ENCODE results near the gene DYNC1LI2.

The DYNC1LI2 gene

DNA sequence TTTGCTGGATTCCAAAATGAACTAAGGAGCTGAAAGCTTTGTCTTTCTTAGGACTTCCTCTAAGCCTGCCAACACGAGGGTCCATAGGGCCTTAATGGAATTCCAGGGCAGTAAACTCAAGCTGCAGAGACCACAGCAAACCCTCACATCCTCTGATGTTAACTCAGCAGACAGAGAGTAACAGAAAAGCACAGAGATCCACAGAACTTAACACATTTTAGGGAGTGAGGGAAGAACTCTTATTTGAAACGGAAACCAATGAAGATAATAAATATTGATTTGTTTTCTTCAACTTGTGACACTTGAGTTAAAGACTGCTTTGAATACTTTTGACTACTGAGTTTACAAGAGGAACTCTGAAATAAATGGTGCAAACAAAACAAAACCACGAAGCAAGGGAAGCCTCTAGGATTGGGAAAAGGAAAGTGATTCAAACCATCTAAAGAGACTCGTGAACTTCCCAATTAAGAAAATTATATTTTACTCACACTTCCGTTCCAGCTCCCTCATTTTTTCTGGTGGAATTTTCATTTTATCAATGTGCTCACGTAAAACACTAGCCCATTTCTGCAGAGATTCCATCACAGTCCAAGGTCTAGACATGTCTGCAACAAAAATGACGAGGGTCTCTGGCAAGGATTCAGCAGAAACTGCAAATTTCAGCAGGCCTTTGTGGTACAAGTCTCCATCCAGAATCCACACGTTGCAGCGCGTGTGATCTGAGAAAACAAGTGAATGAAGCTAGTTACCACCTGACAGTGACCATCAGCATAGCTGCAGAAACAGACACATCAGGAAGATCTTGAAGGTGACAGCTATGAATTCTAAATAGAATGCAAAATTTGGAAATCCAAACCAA lies 9.2 kb downstream of the DYNC1LI2 start:
- TF ChIP-seq, protein P1, sequence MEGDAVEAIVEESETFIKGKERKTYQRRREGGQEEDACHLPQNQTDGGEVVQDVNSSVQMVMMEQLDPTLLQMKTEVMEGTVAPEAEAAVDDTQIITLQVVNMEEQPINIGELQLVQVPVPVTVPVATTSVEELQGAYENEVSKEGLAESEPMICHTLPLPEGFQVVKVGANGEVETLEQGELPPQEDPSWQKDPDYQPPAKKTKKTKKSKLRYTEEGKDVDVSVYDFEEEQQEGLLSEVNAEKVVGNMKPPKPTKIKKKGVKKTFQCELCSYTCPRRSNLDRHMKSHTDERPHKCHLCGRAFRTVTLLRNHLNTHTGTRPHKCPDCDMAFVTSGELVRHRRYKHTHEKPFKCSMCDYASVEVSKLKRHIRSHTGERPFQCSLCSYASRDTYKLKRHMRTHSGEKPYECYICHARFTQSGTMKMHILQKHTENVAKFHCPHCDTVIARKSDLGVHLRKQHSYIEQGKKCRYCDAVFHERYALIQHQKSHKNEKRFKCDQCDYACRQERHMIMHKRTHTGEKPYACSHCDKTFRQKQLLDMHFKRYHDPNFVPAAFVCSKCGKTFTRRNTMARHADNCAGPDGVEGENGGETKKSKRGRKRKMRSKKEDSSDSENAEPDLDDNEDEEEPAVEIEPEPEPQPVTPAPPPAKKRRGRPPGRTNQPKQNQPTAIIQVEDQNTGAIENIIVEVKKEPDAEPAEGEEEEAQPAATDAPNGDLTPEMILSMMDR (conservative IDR thresholded peaks at IDR 0.05; ENCODE audit: low read depth), result no peak
- peak overlapping the region; percentile 67 for H3K27ac ChIP-seq
- DNase-seq (ENCODE audit: low spot score), result no peak
- POLR2A ChIA-PET (ENCODE audit: low non-redundant PET), result interaction anchor here (0.6 kb wide), 1 partner anchor 9 kb away, joined by 3 read pairs; no protein-coding TSS in a partner anchor
- CTCF ChIA-PET, result interaction anchor here (1.0 to 2.6 kb wide), 3 partner anchors 9 to 139 kb away, joined by 4 to 12 read pairs (median 5); partner anchors contain the start of gene DYNC1LI2

DNA sequence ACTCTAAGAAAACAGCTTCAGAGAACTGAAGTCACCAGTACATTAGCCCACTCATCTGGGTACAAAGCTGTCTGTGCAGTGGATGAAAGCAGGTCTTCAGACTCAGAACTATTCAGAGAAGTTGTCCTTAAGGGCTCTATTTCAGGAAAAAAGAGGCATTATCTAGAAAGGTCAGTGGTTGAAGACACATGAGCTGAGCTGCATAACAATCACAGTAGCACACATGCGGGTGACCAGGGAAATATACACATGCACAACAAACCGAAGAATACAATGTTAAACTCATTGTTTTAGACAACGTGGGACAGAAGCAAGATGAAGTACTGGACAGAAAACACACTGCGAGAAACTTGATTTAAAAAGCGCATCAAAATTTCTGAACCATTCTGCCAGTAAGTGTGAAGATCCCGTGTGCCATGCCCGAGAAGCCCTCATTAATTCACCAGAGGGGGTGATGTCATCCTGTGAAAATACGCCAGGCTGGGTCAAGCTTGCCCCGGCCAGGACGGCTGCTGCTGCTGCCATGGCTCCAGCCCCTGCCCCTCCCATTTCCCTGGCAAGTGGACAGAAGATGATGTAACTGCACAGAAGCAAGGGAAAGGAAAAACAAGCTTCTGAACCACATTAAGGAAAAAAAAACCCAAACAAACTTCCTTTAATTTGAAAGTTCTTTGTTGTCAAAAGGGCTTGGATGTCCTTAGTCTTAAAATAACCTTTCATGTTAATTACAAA lies 10.1 kb downstream of the DYNC1LI2 start:
- peak; percentile 87 for DNase-seq (ENCODE audit: low spot score)
- ChIA-PET POLR2A (ENCODE audit: low non-redundant PET) (interaction anchor here (0.6 kb wide), 1 partner anchor 10 kb away, joined by 3 read pairs; no protein-coding TSS in a partner anchor), CTCF (interaction anchor here (0.6 to 2.6 kb wide), 5 partner anchors 9 to 189 kb away, joined by 3 to 12 read pairs (median 4); partner anchors contain the start of gene DYNC1LI2)
- H3K27ac ChIP-seq, result peak overlapping the region; percentile 63
- TF ChIP-seq, protein P1 (conservative IDR thresholded peaks at IDR 0.05; ENCODE audit: low read depth), result no peak

DNA sequence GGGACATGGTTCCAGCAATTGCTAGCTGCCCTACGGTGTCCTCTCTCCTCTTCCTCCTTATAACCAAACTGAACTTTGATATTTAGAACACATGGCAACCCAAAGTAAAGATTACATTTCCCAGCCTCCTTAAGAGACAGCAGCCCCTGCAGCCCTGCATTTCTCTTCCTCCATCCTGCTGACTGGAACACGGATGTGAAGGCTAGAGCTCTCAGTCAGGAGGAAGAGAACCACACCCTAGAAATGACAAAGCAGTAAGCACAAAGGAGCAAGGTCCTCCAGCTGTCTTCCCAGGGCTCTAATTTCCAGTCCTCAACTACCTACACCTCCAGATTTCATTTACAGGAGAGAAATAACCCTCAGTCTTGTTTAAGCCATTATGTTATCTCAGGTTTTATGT lies 10.9 kb downstream of the DYNC1LI2 start:
- ChIA-PET POLR2A (ENCODE audit: low non-redundant PET) (no interaction called here), CTCF (interaction anchor here (0.6 to 2.6 kb wide), 4 partner anchors 10 to 190 kb away, joined by 3 to 12 read pairs (median 3); partner anchors contain the start of gene DYNC1LI2)
- H3K27ac ChIP-seq, result no peak overlapping the region
- TF ChIP-seq, protein P1 (conservative IDR thresholded peaks at IDR 0.05; ENCODE audit: low read depth), result no peak
- DNase-seq (ENCODE audit: low spot score), result no peak

DNA sequence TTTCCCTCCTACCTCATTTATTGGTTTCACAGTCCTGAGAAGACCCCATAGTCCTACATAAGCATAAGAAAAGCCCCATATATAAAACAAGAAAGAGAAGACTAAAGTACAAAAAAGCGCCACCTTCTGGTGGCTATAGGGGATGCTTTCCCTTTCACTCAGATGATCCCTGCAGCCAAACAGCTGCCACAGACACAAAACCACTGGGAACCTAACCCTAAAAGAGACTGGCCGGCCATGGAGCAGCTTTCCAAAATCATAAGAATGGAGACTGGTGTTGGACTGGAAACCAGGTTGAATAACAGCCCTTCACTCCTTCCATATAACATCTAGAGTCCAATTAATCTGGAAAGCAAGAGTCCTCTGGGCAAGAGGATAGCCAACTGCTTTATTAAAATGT lies 11.4 kb downstream of the DYNC1LI2 start:
- no peak overlapping the region for H3K27ac ChIP-seq
- ChIA-PET POLR2A (ENCODE audit: low non-redundant PET) (no interaction called here), CTCF (interaction anchor here (0.9 to 2.6 kb wide), 2 partner anchors 11 to 12 kb away, joined by 3 to 12 read pairs; partner anchors contain the start of gene DYNC1LI2)
- peak; percentile 49 for DNase-seq (ENCODE audit: low spot score)
- TF ChIP-seq, protein P1 (conservative IDR thresholded peaks at IDR 0.05; ENCODE audit: low read depth), result peak; percentile 38

DNA sequence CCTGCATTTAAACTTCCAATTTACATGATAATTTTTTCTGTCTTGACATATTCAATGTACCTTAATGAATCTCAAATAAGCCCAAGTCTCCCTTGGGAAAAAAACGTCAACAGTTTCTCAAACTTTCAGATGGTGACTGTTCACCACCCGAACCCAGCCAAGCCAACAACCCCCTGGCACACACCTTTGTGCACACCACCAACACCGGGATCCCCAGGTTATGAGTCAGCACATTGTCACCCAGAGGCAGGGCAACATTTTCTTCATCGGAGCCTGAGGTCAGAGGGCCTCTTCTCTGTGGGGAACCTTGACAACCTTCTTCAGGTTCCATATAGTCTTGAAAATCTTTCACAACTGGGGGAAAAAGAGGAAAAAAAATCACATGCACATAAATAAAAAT lies 15.5 kb downstream of the DYNC1LI2 start:
- H3K27ac ChIP-seq, result peak overlapping the region; percentile 33
- DNase-seq (ENCODE audit: low spot score), result peak; percentile 55
- TF ChIP-seq, protein P1 (conservative IDR thresholded peaks at IDR 0.05; ENCODE audit: low read depth), result no peak
- CTCF ChIA-PET, result interaction anchor here (0.7 to 2.2 kb wide), 3 partner anchors 10 to 61 kb away, joined by 3 to 13 read pairs (median 4); partner anchors contain the start of gene DYNC1LI2
- POLR2A ChIA-PET (ENCODE audit: low non-redundant PET), result no interaction called here

DNA sequence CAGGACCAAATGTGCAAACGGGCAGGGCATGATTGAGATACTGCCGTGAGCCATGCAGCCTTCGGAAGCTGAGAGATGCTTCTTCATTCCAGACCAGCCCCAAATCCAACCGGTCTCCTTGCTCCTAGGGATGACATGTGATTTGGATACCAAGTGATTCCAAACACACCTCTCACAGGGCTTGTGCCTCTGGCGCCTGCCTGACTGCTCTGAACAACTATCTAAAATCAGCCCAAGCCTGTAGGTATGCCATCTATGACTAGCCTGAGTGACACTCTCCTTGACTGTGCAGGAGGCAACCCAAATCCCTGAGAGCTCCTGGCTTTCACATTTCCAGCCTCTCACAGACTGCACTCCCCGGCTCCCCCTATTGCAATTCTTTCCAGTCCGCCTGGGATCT lies 20.3 kb downstream of the DYNC1LI2 start:
- ChIA-PET POLR2A (ENCODE audit: low non-redundant PET) (no interaction called here), CTCF (no interaction called here)

More for the DNA sequence above, 20.3 kb downstream of the DYNC1LI2 start:
- TF ChIP-seq, protein P1 (conservative IDR thresholded peaks at IDR 0.05; ENCODE audit: low read depth), result no peak
- DNase-seq (ENCODE audit: low spot score), result no peak
- H3K27ac ChIP-seq, result 0 out of 2 replicates have a peak overlapping the region, but pooled peaks have one; percentile 1
